C4-2B (cell line): ENCODE results near the gene CISTR.

Experiments
- CTCF ChIP-seq: fragments of 450-650 bp; conservative IDR thresholded peaks from 2 replicates; pipeline ENCODE4 v1.5.1; 2017; ENCODE audit warnings: mild to moderate bottlenecking
- ZFX ChIP-seq: fragments of 450-650 bp; IDR thresholded peaks from 2 replicates; pipeline ENCODE4 v1.6.1; 2017

- TF ChIP-seq CTCF (no peak), ZFX (no peak)
Observed at GRCh38 chr12:53759261-53759660, 7.5 kb upstream of the CISTR start.
